ENCODE measurements around the gene HLCS.

Gene HLCS

GRCh38 chr21:36962098-36962780, 4.2 kb downstream of the HLCS start:
- H3K9ac ChIP-seq (ENCODE audit: low read depth, low read length, poor library complexity, severe bottlenecking), result no peak overlapping the region
- no peaks in the 10 kb centered on the region for H4K20me1 ChIP-seq (ENCODE audit: insufficient read depth, low read length, poor library complexity, severe bottlenecking)
- H3K4me1 ChIP-seq (ENCODE audit: insufficient read depth, low read length, poor library complexity, severe bottlenecking), result peaks cover 22% of the 10 kb centered on the region
- no peaks in the 10 kb centered on the region; the same call in 1 of the 2 replicates for H3K36me3 ChIP-seq (ENCODE audit: insufficient read depth, low read length)
- no peak for TF ChIP-seq CTCF (conservative IDR thresholded peaks at IDR 0.05; ENCODE audit: low read length)
- TF ChIP-seq EZH2phosphoT487 (IDR thresholded peaks at IDR 0.05; ENCODE audit: borderline replicate concordance), result no peak
- no peak overlapping the region for H3K4me3 ChIP-seq (ENCODE audit: low read length, poor library complexity, severe bottlenecking)
- no peaks in the 10 kb centered on the region for H3K9me2 ChIP-seq (replicated peaks; ENCODE audit: low read depth, low read length)
- no peak overlapping the region for H2AFZ ChIP-seq (ENCODE audit: low read length)
- H3K27me3 ChIP-seq (ENCODE audit: insufficient read depth, low read length, poor library complexity, severe bottlenecking), result no peaks in the 10 kb centered on the region
- no peak overlapping the region for H3K4me2 ChIP-seq (ENCODE audit: low read depth, low read length, poor library complexity, severe bottlenecking)
- H3K79me2 ChIP-seq (ENCODE audit: insufficient read depth, low read length), result peaks cover 18% of the 10 kb centered on the region; the same call in 1 of the 2 replicates
- H3K9me3 ChIP-seq (ENCODE audit: insufficient read depth, low read depth, low read length), result no peaks in the 10 kb centered on the region
- no peaks in the 10 kb centered on the region; the same call in none of the 2 replicates for H3F3A ChIP-seq (ENCODE audit: low read depth)

- H3K4me2 ChIP-seq (ENCODE audit: low read depth, low read length, poor library complexity, severe bottlenecking), result no peak overlapping the region
- no peak overlapping the region for H2AFZ ChIP-seq (ENCODE audit: low read length)
- no peaks in the 10 kb centered on the region for H3K9me2 ChIP-seq (replicated peaks; ENCODE audit: low read depth, low read length)
- no peak overlapping the region for H3K9ac ChIP-seq (ENCODE audit: low read depth, low read length, poor library complexity, severe bottlenecking)
- H3K9me3 ChIP-seq (ENCODE audit: insufficient read depth, low read depth, low read length), result no peaks in the 10 kb centered on the region
- H3K36me3 ChIP-seq (ENCODE audit: insufficient read depth, low read length), result no peaks in the 10 kb centered on the region; the same call in 1 of the 2 replicates
- peaks cover 14% of the 10 kb centered on the region for H3K4me1 ChIP-seq (ENCODE audit: insufficient read depth, low read length, poor library complexity, severe bottlenecking)
- H3K79me2 ChIP-seq (ENCODE audit: insufficient read depth, low read length), result peaks cover 16% of the 10 kb centered on the region; the same call in 1 of the 2 replicates
- TF ChIP-seq CTCF (conservative IDR thresholded peaks at IDR 0.05; ENCODE audit: low read length), result no peak
- TF ChIP-seq EZH2phosphoT487 (IDR thresholded peaks at IDR 0.05; ENCODE audit: borderline replicate concordance), result no peak
- no peaks in the 10 kb centered on the region for H4K20me1 ChIP-seq (ENCODE audit: insufficient read depth, low read length, poor library complexity, severe bottlenecking)
- H3F3A ChIP-seq (ENCODE audit: low read depth), result no peaks in the 10 kb centered on the region
- H3K4me3 ChIP-seq (ENCODE audit: low read length, poor library complexity, severe bottlenecking), result no peak overlapping the region
- no peaks in the 10 kb centered on the region for H3K27me3 ChIP-seq (ENCODE audit: insufficient read depth, low read length, poor library complexity, severe bottlenecking)
Observed at GRCh38 chr21:36960676-36961284, 5.7 kb downstream of the HLCS start.

GRCh38 chr21:36959020-36959835, 7.2 kb downstream of the HLCS start:
- no peaks in the 10 kb centered on the region for H3F3A ChIP-seq (ENCODE audit: low read depth)

More at GRCh38 chr21:36959020-36959835, 7.2 kb downstream of the HLCS start:
- TF ChIP-seq EZH2phosphoT487 (IDR thresholded peaks at IDR 0.05; ENCODE audit: borderline replicate concordance) (no peak), CTCF (conservative IDR thresholded peaks at IDR 0.05; ENCODE audit: low read length) (no peak)
- peaks cover under 1% of the 10 kb centered on the region; the same call in 1 of the 2 replicates for H3K79me2 ChIP-seq (ENCODE audit: insufficient read depth, low read length)
- no peaks in the 10 kb centered on the region for H3K9me3 ChIP-seq (ENCODE audit: insufficient read depth, low read depth, low read length)
- H3K9me2 ChIP-seq (replicated peaks; ENCODE audit: low read depth, low read length), result no peaks in the 10 kb centered on the region
- no peaks in the 10 kb centered on the region for H4K20me1 ChIP-seq (ENCODE audit: insufficient read depth, low read length, poor library complexity, severe bottlenecking)
- H3K27me3 ChIP-seq (ENCODE audit: insufficient read depth, low read length, poor library complexity, severe bottlenecking), result no peaks in the 10 kb centered on the region
- no peak overlapping the region for H3K9ac ChIP-seq (ENCODE audit: low read depth, low read length, poor library complexity, severe bottlenecking)
- no peak overlapping the region for H3K4me3 ChIP-seq (ENCODE audit: low read length, poor library complexity, severe bottlenecking)
- H2AFZ ChIP-seq (ENCODE audit: low read length), result no peak overlapping the region
- no peaks in the 10 kb centered on the region; the same call in 1 of the 2 replicates for H3K36me3 ChIP-seq (ENCODE audit: insufficient read depth, low read length)
- H3K4me1 ChIP-seq (ENCODE audit: insufficient read depth, low read length, poor library complexity, severe bottlenecking), result no peaks in the 10 kb centered on the region
- no peak overlapping the region for H3K4me2 ChIP-seq (ENCODE audit: low read depth, low read length, poor library complexity, severe bottlenecking)

Data from Loucy (cell line).